Measurements from ENCODE around the gene CRK.

DNA sequence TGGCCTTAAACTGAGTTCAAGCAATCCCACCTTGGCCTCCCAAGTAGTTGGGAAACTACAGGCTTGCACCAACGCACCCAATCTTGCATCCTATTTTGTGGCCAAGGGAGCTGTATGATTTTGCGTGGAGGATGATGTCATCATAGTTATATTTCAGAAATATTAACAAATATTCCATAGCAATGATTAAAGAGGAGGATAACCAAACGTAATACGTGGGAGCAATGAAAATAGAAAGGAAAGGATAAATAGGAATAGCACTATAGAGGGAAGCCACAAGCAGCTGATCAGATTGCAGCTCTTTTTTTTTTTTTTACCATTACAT lies 53.8 kb downstream of the CRK start:
- no peak for TF ChIP-seq EZH2phosphoT487 (IDR thresholded peaks at IDR 0.05; ENCODE audit: low read depth)
- TF ChIP-seq, protein P1, sequence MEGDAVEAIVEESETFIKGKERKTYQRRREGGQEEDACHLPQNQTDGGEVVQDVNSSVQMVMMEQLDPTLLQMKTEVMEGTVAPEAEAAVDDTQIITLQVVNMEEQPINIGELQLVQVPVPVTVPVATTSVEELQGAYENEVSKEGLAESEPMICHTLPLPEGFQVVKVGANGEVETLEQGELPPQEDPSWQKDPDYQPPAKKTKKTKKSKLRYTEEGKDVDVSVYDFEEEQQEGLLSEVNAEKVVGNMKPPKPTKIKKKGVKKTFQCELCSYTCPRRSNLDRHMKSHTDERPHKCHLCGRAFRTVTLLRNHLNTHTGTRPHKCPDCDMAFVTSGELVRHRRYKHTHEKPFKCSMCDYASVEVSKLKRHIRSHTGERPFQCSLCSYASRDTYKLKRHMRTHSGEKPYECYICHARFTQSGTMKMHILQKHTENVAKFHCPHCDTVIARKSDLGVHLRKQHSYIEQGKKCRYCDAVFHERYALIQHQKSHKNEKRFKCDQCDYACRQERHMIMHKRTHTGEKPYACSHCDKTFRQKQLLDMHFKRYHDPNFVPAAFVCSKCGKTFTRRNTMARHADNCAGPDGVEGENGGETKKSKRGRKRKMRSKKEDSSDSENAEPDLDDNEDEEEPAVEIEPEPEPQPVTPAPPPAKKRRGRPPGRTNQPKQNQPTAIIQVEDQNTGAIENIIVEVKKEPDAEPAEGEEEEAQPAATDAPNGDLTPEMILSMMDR (IDR thresholded peaks at IDR 0.05; ENCODE audit: low read depth, low read length), result no peak

Measured in OCI-LY3 (cell line).